ENCODE results near the gene HAPLN3.

HAPLN3 gene

DNA sequence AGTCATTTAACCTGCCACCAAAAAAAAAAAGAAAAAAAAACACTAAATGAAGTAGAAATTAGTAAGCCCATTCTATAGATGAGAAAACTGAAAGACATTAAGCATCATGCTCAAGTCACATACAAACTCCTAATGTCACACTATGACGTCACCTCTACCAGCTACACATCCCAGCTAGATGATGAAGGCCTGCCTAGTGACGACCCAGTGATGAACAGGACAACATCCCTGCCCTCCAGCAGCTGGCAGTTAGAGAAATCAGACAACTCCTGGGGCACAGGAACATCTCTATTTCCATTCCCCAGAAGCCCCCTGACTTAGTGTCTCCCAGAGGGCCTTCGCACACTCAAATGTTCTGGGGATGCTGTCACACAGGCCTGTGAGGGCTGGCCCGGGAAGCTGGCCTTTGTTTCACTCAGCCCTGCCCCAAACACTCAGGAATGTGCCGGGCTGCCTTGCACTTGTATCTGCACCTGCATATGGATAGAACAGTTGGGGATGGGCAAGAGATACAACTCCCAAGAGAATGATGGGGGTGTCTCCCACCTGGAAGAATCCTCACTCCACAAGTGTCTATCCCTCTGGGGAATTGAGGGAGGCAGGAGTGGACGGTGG, 7.0 kb upstream of the HAPLN3 start:
- Histone ChIP-seq H3K27ac (ENCODE audit: low read depth, low read length, severe bottlenecking) (no peak overlapping the region), H3K4me3 (ENCODE audit: extremely low read depth, insufficient read depth, low read length, poor library complexity, severe bottlenecking) (no peak overlapping the region), H3K9me3 (ENCODE audit: control insufficient read depth, low read length) (no peaks in the 10 kb centered on the region), H3K4me1 (ENCODE audit: control insufficient read depth, insufficient read depth, low read length, poor library complexity, severe bottlenecking) (peaks cover 28% of the 10 kb centered on the region), H3K36me3 (ENCODE audit: control insufficient read depth, insufficient read depth, low read length) (peaks cover 82% of the 10 kb centered on the region)
- WGBS, 2 experiments (ENCODE audit: insufficient coverage in 2 of 2) = 96 to 100% methylated on average over 3 of the region's 6 CpGs

DNA sequence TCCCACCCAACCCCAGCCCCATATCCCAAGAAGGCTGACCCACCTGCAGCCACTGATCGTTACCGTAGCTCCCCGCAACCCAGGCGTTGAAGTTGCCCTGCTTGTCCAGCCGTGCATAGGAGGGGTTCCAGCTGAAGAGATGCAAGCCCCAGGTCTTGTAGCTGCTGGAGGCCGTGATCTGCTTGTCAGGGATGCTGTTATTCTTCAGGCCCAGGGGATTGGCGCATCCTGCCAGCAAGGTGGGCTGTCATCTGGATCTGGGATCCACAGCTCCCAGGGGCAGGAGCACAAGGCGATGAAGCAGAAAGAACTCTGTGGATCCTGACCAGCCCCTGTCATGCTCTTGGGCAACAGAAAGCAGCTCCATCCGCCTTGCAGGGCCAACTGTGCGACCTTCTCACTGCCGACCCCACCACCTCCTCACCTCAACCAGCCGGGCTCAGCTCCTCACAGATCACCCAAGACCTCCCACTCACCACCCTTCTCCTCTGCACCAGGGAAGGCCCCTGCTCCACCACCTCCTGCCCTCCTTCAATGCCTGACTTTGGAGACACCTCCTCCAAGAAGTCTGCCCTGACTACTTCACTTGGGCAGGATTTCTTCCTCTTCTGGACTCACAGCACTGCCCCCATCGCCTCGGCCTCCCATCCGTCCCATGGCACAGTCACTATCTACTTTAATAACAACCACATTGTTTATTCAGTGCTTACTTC, 6.3 kb upstream of the HAPLN3 start:
- H3K27ac ChIP-seq (ENCODE audit: low read depth, low read length, severe bottlenecking) = no peak overlapping the region
- WGBS, 2 experiments (ENCODE audit: insufficient coverage in 2 of 2) = 92 to 99% methylated on average over 10 to 13 of the region's 15 CpGs
- no peak overlapping the region for H3K4me3 ChIP-seq (ENCODE audit: extremely low read depth, insufficient read depth, low read length, poor library complexity, severe bottlenecking)
- H3K4me1 ChIP-seq (ENCODE audit: control insufficient read depth, insufficient read depth, low read length, poor library complexity, severe bottlenecking) = peaks cover 35% of the 10 kb centered on the region
- H3K9me3 ChIP-seq (ENCODE audit: control insufficient read depth, low read length) = no peaks in the 10 kb centered on the region
- H3K36me3 ChIP-seq (ENCODE audit: control insufficient read depth, insufficient read depth, low read length) = peaks cover 75% of the 10 kb centered on the region

DNA sequence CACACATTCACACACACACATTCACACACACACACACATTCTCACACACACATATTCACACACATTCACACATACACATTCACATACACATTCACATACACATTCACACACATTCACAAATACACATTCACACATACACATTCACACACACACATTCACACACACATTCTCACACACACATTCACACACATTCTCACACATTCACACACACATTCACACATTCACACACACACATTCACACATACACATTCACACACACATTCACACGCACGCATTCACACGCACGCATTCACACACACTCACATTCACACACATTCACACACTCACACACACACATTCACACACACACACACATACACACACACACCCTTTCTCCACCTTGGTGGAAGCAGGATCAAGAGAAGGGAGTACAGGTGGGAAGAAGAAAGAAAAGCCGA, 5.7 kb upstream of the HAPLN3 start:
- 97 to 100% methylated on average over 1 to 4 of the region's 5 CpGs for WGBS, 2 experiments (ENCODE audit: insufficient coverage in 2 of 2)

DNA sequence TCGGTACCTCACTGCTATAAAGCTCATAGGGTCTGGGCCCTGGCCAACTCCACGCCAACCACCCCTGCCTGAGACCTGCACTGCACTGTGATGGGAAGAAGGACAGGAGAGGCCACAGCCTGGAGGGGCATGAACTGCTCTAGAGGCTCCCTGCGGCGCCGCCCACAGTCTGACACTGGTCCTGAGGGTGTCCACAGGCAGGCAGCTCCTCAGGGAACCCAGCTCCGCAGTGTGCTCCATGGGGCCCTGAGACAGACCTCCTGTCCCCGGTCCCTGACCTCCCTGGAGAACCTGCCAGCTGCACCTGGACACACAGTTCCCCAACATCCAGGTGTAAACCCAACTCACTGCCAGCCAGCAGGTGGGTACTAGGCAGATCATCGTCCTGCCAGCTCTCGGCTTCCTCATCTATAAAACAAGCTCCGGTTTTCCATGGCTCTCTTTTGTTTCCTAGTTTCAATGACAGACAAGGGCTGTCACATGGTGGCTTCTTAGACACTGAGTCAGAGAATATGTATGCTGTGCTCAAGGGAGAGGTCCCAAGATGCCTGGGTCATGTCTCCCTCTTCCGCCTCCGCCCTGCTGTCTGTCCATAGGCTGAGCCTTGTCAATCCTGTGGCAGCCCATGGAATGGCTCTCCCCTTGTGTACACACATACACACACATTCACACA, 5.1 kb upstream of the HAPLN3 start:
- WGBS, 2 experiments (ENCODE audit: insufficient coverage in 2 of 2) = 93 to 100% methylated on average over 10 of the region's 12 CpGs
- H3K36me3 ChIP-seq (ENCODE audit: control insufficient read depth, insufficient read depth, low read length) = peaks cover 63% of the 10 kb centered on the region
- peaks cover 42% of the 10 kb centered on the region for H3K4me1 ChIP-seq (ENCODE audit: control insufficient read depth, insufficient read depth, low read length, poor library complexity, severe bottlenecking)
- H3K27ac ChIP-seq (ENCODE audit: low read depth, low read length, severe bottlenecking) = peak overlapping the region; percentile 73
- H3K9me3 ChIP-seq (ENCODE audit: control insufficient read depth, low read length) = no peaks in the 10 kb centered on the region
- H3K4me3 ChIP-seq (ENCODE audit: extremely low read depth, insufficient read depth, low read length, poor library complexity, severe bottlenecking) = no peak overlapping the region

More for the DNA sequence above, 5.7 kb upstream of the HAPLN3 start:
- Histone ChIP-seq H3K27ac (ENCODE audit: low read depth, low read length, severe bottlenecking) (peak overlapping the region; percentile 54), H3K9me3 (ENCODE audit: control insufficient read depth, low read length) (no peaks in the 10 kb centered on the region), H3K4me3 (ENCODE audit: extremely low read depth, insufficient read depth, low read length, poor library complexity, severe bottlenecking) (no peak overlapping the region), H3K4me1 (ENCODE audit: control insufficient read depth, insufficient read depth, low read length, poor library complexity, severe bottlenecking) (peaks cover 41% of the 10 kb centered on the region), H3K36me3 (ENCODE audit: control insufficient read depth, insufficient read depth, low read length) (peaks cover 68% of the 10 kb centered on the region)

DNA sequence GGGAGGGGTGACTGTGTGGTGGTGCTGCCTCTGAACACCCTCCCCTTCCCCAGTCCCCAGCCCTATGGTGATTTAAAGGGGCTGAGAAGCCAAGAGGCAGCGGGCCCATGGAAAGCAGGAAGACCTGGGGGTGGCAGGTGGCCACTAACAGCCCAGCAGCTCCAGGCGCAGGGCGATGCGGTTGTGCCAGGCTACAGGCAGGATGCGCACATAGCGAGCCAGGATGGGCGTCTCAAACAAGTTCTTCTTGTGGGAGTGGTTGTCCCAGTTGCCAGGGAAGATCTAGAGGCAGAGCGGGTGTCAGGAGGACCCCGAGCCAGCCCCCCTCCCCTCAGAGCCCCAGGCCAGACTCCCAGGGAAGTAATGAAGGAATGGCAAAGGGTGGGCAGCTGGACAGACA, 3.9 kb upstream of the HAPLN3 start:
- Histone ChIP-seq H3K27ac (ENCODE audit: low read depth, low read length, severe bottlenecking) (no peak overlapping the region), H3K4me3 (ENCODE audit: extremely low read depth, insufficient read depth, low read length, poor library complexity, severe bottlenecking) (no peak overlapping the region), H3K36me3 (ENCODE audit: control insufficient read depth, insufficient read depth, low read length) (peaks cover 53% of the 10 kb centered on the region), H3K9me3 (ENCODE audit: control insufficient read depth, low read length) (no peaks in the 10 kb centered on the region), H3K4me1 (ENCODE audit: control insufficient read depth, insufficient read depth, low read length, poor library complexity, severe bottlenecking) (peaks cover 43% of the 10 kb centered on the region)
- 93 to 100% methylated on average over 7 of the region's 9 CpGs for WGBS, 2 experiments (ENCODE audit: insufficient coverage in 2 of 2)

DNA sequence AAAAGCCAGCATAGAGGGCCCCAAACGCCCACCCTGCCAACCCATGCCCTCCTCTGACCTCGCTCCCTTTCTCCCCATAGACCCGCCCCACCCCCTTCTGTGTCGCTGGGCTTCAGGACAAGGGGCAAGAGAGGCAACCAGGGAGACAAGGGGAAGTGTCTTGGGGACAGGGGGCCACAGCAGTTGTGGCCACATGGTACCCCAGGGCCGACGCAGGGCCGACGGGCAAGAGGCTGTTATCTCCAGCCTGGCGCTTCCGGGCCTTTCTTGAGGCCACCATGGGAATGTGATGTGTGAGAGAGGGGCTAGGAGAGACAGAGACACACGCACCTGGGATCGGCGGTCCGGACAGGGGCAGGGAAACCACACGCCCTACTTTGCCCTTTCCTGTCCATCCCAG, 3.4 kb upstream of the HAPLN3 start:
- no peaks in the 10 kb centered on the region for H3K9me3 ChIP-seq (ENCODE audit: control insufficient read depth, low read length)
- peaks cover 43% of the 10 kb centered on the region for H3K4me1 ChIP-seq (ENCODE audit: control insufficient read depth, insufficient read depth, low read length, poor library complexity, severe bottlenecking)
- H3K4me3 ChIP-seq (ENCODE audit: extremely low read depth, insufficient read depth, low read length, poor library complexity, severe bottlenecking) = no peak overlapping the region
- H3K27ac ChIP-seq (ENCODE audit: low read depth, low read length, severe bottlenecking) = no peak overlapping the region
- H3K36me3 ChIP-seq (ENCODE audit: control insufficient read depth, insufficient read depth, low read length) = peaks cover 48% of the 10 kb centered on the region
- WGBS, 2 experiments (ENCODE audit: insufficient coverage in 2 of 2) = 97 to 98% methylated on average over 5 to 6 of the region's 15 CpGs

DNA sequence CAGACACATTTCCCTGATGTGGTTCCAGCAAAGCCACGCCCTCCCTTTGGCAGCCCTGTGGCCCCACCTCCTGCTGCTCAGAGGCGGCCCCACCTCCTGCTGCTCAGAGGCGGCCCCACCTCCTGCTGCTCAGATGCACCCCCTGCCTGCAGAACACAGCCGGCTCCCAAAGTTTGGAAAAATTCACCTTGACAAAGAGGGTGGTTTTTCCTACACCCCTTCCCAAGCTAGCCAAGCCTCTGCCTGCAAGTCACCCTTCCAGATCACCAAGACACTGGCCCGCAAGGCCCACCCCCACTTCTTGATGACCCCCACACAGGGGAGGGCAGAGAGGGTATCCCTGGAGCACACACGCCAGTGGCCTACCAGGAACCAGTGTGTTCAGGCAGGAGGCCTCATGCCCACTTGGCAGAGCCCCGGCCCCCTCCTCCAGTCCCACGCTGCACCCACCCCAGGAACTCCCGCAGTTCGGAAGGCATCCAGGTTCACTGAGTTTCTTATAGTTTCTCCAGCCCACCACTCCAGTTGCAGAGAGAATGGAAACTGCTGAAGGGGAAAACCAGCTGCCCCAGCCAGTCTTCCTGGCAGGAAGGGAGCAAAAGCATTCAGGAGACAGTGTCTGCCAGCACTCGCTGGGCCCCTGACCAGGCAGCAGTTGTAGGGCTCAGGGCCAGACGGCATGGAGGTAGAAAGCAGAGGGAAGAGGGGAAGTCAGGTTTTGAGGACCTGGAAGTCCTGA, 2.3 kb upstream of the HAPLN3 start:
- peaks cover 37% of the 10 kb centered on the region for H3K36me3 ChIP-seq (ENCODE audit: control insufficient read depth, insufficient read depth, low read length)
- H3K27ac ChIP-seq (ENCODE audit: low read depth, low read length, severe bottlenecking) = peak overlapping the region; percentile 49
- H3K4me3 ChIP-seq (ENCODE audit: extremely low read depth, insufficient read depth, low read length, poor library complexity, severe bottlenecking) = no peak overlapping the region
- H3K9me3 ChIP-seq (ENCODE audit: control insufficient read depth, low read length) = no peaks in the 10 kb centered on the region
- WGBS, 2 experiments (ENCODE audit: insufficient coverage in 2 of 2) = 51 to 71% methylated on average over 6 to 9 of the region's 12 CpGs
- H3K4me1 ChIP-seq (ENCODE audit: control insufficient read depth, insufficient read depth, low read length, poor library complexity, severe bottlenecking) = peaks cover 43% of the 10 kb centered on the region

DNA sequence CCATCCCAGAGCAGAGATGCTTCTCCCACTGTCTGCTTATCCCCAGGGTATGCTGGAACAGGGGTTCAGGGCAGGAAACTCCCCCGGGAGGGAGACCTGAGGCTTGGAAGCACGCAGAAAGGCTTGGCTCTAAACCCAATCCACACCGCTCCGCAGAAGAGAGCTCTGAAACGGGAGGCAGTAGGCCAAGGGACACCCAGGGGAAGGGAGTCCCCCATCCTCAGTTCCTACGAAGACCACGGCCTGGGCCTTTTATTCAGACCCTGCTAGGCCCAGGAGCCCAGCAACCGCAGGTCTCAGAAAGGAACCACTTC, 1.8 kb upstream of the HAPLN3 start:
- H3K27ac ChIP-seq (ENCODE audit: low read depth, low read length, severe bottlenecking) = no peak overlapping the region
- WGBS, 2 experiments (ENCODE audit: insufficient coverage in 2 of 2) = 54 to 74% methylated on average over 5 to 6 of the region's 8 CpGs

DNA sequence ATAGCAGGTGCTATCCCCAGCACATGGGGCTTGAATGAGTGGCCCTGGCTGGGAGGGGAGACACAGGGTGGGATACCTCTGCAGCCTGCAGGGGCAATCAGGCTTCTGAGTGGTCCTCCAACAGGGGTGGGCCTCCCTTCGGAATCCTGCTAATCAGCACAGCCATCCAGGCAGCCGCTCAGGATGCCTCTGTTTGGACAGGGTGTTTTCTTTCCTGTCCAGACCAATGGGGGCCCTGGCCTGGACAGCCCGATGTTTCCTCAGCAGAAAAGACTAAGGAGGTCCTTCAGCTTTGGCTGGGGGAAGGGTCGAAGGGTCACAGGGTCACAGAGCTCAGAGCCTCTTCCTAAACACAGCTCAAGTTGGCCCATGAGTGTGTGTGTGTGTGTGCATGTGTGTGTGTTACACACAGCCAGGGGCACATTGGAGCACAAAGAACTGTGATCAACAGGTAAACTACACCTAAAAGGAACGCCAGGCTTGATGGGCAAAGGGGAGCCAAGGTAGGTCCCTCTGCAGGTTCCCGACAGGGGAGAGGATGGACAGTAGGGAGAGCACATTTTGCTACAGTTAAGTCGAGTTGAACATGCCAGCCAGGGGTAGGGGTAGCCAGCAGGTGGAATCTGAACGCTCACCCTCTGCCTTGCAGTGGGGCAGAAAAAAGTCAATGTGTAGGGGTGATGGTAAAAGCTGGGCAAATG, 1.1 kb upstream of the HAPLN3 start:
- WGBS, 2 experiments (ENCODE audit: insufficient coverage in 2 of 2) = 72 to 79% methylated on average over 5 to 6 of the region's 8 CpGs
- H3K4me1 ChIP-seq (ENCODE audit: control insufficient read depth, insufficient read depth, low read length, poor library complexity, severe bottlenecking) = peaks cover 40% of the 10 kb centered on the region
- no peak overlapping the region for H3K4me3 ChIP-seq (ENCODE audit: extremely low read depth, insufficient read depth, low read length, poor library complexity, severe bottlenecking)
- no peaks in the 10 kb centered on the region for H3K9me3 ChIP-seq (ENCODE audit: control insufficient read depth, low read length)
- H3K36me3 ChIP-seq (ENCODE audit: control insufficient read depth, insufficient read depth, low read length) = peaks cover 26% of the 10 kb centered on the region
- H3K27ac ChIP-seq (ENCODE audit: low read depth, low read length, severe bottlenecking) = no peak overlapping the region

More for the DNA sequence above, 1.8 kb upstream of the HAPLN3 start:
- peaks cover 32% of the 10 kb centered on the region for H3K36me3 ChIP-seq (ENCODE audit: control insufficient read depth, insufficient read depth, low read length)
- no peaks in the 10 kb centered on the region for H3K9me3 ChIP-seq (ENCODE audit: control insufficient read depth, low read length)
- no peak overlapping the region for H3K4me3 ChIP-seq (ENCODE audit: extremely low read depth, insufficient read depth, low read length, poor library complexity, severe bottlenecking)
- peaks cover 43% of the 10 kb centered on the region for H3K4me1 ChIP-seq (ENCODE audit: control insufficient read depth, insufficient read depth, low read length, poor library complexity, severe bottlenecking)

DNA sequence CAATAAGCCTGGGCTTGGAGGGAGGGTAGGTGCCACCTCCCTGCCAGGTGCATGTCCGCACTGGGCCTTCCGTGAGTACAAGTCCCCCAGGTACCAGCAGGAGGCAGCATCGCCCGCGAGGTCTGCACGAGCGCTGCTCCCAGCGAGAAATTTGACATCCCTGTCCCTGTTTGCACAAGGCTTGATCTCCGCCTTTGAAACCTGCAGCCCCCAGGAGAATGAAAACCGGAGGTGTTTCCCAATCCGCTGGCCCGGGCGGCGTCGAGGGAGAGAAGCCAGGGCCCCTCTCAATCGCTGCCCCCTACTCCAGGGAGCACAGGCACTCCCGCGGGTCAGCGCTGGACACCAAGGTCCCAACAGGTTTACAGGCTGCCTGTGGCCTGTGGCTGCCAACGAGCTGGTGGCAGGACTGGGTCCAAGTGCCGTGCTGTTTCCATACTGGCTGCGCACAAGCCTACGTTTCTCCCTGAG, 961 bp downstream of the HAPLN3 start:
- no peaks in the 10 kb centered on the region for H3K9me3 ChIP-seq (ENCODE audit: control insufficient read depth, low read length)
- WGBS, 2 experiments (ENCODE audit: insufficient coverage in 2 of 2) = 0 to 3% methylated on average over 22 to 23 of the region's 23 CpGs
- peaks cover 31% of the 10 kb centered on the region for H3K4me1 ChIP-seq (ENCODE audit: control insufficient read depth, insufficient read depth, low read length, poor library complexity, severe bottlenecking)
- H3K27ac ChIP-seq (ENCODE audit: low read depth, low read length, severe bottlenecking) = no peak overlapping the region
- H3K4me3 ChIP-seq (ENCODE audit: extremely low read depth, insufficient read depth, low read length, poor library complexity, severe bottlenecking) = peak overlapping the region; percentile 39
- H3K36me3 ChIP-seq (ENCODE audit: control insufficient read depth, insufficient read depth, low read length) = peaks cover 9% of the 10 kb centered on the region
